ENCODE measurements around the gene ACIN1. TPM values are rescaled to one million over a fixed set of nuclear protein-coding genes. Genes with fewer than 3 reads are reported as not detected.

ACIN1 gene
- total and polyA plus RNA-seq, 9 of the 15 experiments (the other 6 are each of a cell fraction or from before 2014, with no cell fraction given) = 5.0 to 196 (median 129) TPM

- peak; percentile 86 for TF ChIP-seq TFAP4 (CRISPR knock-in tag; IDR thresholded peaks at IDR 0.05; ENCODE audit: borderline replicate concordance)
- TF ChIP-seq SRSF7 (optimal IDR thresholded peaks at IDR 0.05; ENCODE audit: low read depth, low read length) = no peak
- no peak for TF ChIP-seq BRD4 (IDR thresholded peaks at IDR 0.05)
- peak; percentile 77; the same call in 1 of the 2 replicates for TF ChIP-seq PHF8 (IDR thresholded peaks at IDR 0.05; ENCODE audit: borderline replicate concordance, low read length)
- 0 out of 2 replicates have a peak, but pooled peaks have one; percentile 4 for TF ChIP-seq SMAD3 (CRISPR knock-in tag; conservative IDR thresholded peaks at IDR 0.05)
- no peak for TF ChIP-seq PCBP1 (IDR thresholded peaks at IDR 0.05; ENCODE audit: low read depth, low read length, poor library complexity, severe bottlenecking)
- TF ChIP-seq NCOA4 (IDR thresholded peaks at IDR 0.05; ENCODE audit: partially characterized antibody) = no peak
- no peak; the same call in 1 of the 2 replicates for TF ChIP-seq HLTF (IDR thresholded peaks at IDR 0.05)
- TF ChIP-seq SMC3 (conservative IDR thresholded peaks at IDR 0.05; ENCODE audit: insufficient read depth, low read depth, low read length) = no peak
- TF ChIP-seq BRD9 (IDR thresholded peaks at IDR 0.05; ENCODE audit: low read depth, partially characterized antibody) = no peak
- no peak for TF ChIP-seq ZNF57 (CRISPR knock-in tag; IDR thresholded peaks at IDR 0.05)
- TF ChIP-seq RBM17 (IDR thresholded peaks at IDR 0.05; ENCODE audit: borderline replicate concordance, low read depth, low read length) = no peak
- peak; percentile 79 for TF ChIP-seq POLR2H (tag; IDR thresholded peaks at IDR 0.05; ENCODE audit: low read depth)
- 0 out of 2 replicates have a peak, but pooled peaks have one; percentile 7 for TF ChIP-seq THRB (CRISPR knock-in tag; conservative IDR thresholded peaks at IDR 0.05)
- TF ChIP-seq TCF7 (IDR thresholded peaks at IDR 0.05; ENCODE audit: borderline replicate concordance) = 0 out of 2 replicates have a peak, but pooled peaks have one; percentile 45
- no peak for TF ChIP-seq ZKSCAN8 (CRISPR knock-in tag; IDR thresholded peaks at IDR 0.05)
- no peak for TF ChIP-seq U2AF2 (optimal IDR thresholded peaks at IDR 0.05; ENCODE audit: low read depth, low read length)
- TF ChIP-seq RBFOX2 (IDR thresholded peaks at IDR 0.05; ENCODE audit: low read depth, low read length) = peak; percentile 82
- no peak for TF ChIP-seq RNF219 (CRISPR knock-in tag; IDR thresholded peaks at IDR 0.05)
- no peak for TF ChIP-seq JUNB (CRISPR knock-in tag; conservative IDR thresholded peaks at IDR 0.05)
- TF ChIP-seq HDAC8 (tag; IDR thresholded peaks at IDR 0.05) = no peak
- TF ChIP-seq NR2C1 (IDR thresholded peaks at IDR 0.05) = no peak
- no peak for TF ChIP-seq NR2C1 (tag; IDR thresholded peaks at IDR 0.05)
- no peak for TF ChIP-seq ZEB2 (IDR thresholded peaks at IDR 0.05)
- TF ChIP-seq HES1 (IDR thresholded peaks at IDR 0.05; ENCODE audit: low read depth) = no peak
- TF ChIP-seq SREBF2 (CRISPR knock-in tag; IDR thresholded peaks at IDR 0.05) = no peak
Measured at GRCh38 chr14:23071244-23071920, 23.6 kb downstream of the ACIN1 start (continued).

Data from K562 (cell line).